HT-29 (cell line): ENCODE data around the gene MRGPRX4. TPM values are rescaled to one million over a fixed set of nuclear protein-coding genes. Genes with fewer than 3 reads are reported as not detected.

Source experiments
- DNase-seq: peaks from one replicate; pipeline ENCODE4 v3.0.0-alpha.2; 2015; ENCODE audit warnings: low spot score
- total RNA-seq: library from RNA; depleted of rRNA; stranded (reverse); fragments of >200 nt; shearing (Covaris generic); gene quantifications from 2 replicates; pipeline ENCODE4 v1.2.3, GENCODE V29; 2014; rRNA removed

MRGPRX4 gene
- total RNA-seq, 1 experiment from 2014 or later: not detected

GRCh38 chr11:18209058-18209457 is 36.4 kb downstream of the MRGPRX4 start:
- no peak for DNase-seq

GRCh38 chr11:18221274-18221876 is 48.7 kb downstream of the MRGPRX4 start:
- no peak for DNase-seq

GRCh38 chr11:18222814-18223421 is 50.3 kb downstream of the MRGPRX4 start:
- DNase-seq: no peak

Other genes starting within 250 kb of the MRGPRX4 start
- 26.0 and 30.9 TPM in 2 replicates for gene SERGEF, start 159.8 kb upstream of the MRGPRX4 start, total RNA-seq
- gene TPH1, start 126.6 kb upstream of the MRGPRX4 start, total RNA-seq: 0.03 and 0.10 TPM in 2 replicates
- gene SAAL1, start 66.8 kb upstream of the MRGPRX4 start, total RNA-seq: 16.5 and 24.0 TPM in 2 replicates
- gene MRGPRX3, start 40.3 kb upstream of the MRGPRX4 start, total RNA-seq: not detected in 2 replicates
- not detected in 2 replicates for gene SAA4, start 64.0 kb downstream of the MRGPRX4 start, total RNA-seq
- not detected in 2 replicates for gene SAA2, start 75.8 kb downstream of the MRGPRX4 start, total RNA-seq
- not detected in 2 replicates for gene SAA1, start 93.4 kb downstream of the MRGPRX4 start, total RNA-seq
- 8.6 and 10.3 TPM in 2 replicates for gene HPS5, start 149.3 kb downstream of the MRGPRX4 start, total RNA-seq
- 50.7 and 55.4 TPM in 2 replicates for gene GTF2H1, start 149.7 kb downstream of the MRGPRX4 start, total RNA-seq
- 295 and 327 TPM in 2 replicates for gene LDHA, start 221.7 kb downstream of the MRGPRX4 start, total RNA-seq
- gene LDHC, start 239.5 kb downstream of the MRGPRX4 start, total RNA-seq: not detected in 2 replicates